Spleen (tissue), 11 donors: ENCODE measurements around the gene OGDH. TPM values are rescaled to one million over a fixed set of nuclear protein-coding genes. Genes with fewer than 3 reads are reported as not detected.
"Not testable (repeated sequence)": the region's sequence is repeated elsewhere in the genome, so short reads cannot be mapped to it uniquely, and the experiment has no call there.

Experiments used
- DNase-seq: peaks from one replicate; pipeline ENCODE4 v3.0.0-alpha.2; 2020
- H3K27ac ChIP-seq, 8 donors: fragments of 200-600 bp; sonication (generic) in 7 of 8; 1 replicate in 4 of 8; 2 replicates in 4 of 8; pipeline versions ENCODE4 v1.5.0 to v1.8.0; 2016 to 2021; ENCODE audit warnings: inconsistent platforms in 4 of 8, mild to moderate bottlenecking in 4 of 8, moderate library complexity in 1 of 8
- H3K27me3 ChIP-seq, 7 donors: fragments of 200-600 bp; sonication (generic) in 6 of 7; replicated peaks in 1 of 7; 1 replicate in 4 of 7; 2 replicates in 3 of 7; pipeline versions ENCODE4 v1.5.0 to v1.8.0; 2016 to 2021; ENCODE audit warnings: inconsistent platforms in 3 of 7, mild to moderate bottlenecking in 1 of 7
- H3K36me3 ChIP-seq, 6 donors: fragments of 200-600 bp; sonication (generic) in 5 of 6; 1 replicate in 4 of 6; 2 replicates in 2 of 6; pipeline versions ENCODE4 v1.5.0 to v1.8.0; 2016 to 2021; ENCODE audit warnings: inconsistent platforms in 2 of 6
- H3K4me1 ChIP-seq, 6 donors: fragments of 200-600 bp; sonication (generic) in 5 of 6; 1 replicate in 3 of 6; 2 replicates in 3 of 6; pipeline versions ENCODE4 v1.5.0 to v1.8.0; 2016 to 2021; ENCODE audit warnings: inconsistent platforms in 3 of 6
- H3K4me3 ChIP-seq, 8 donors: fragments of 200-600 bp; sonication (generic) in 7 of 8; 1 replicate in 4 of 8; 2 replicates in 4 of 8; pipeline versions ENCODE4 v1.5.0 to v1.8.0; 2016 to 2021; ENCODE audit warnings: inconsistent platforms in 4 of 8, mild to moderate bottlenecking in 4 of 8, moderate library complexity in 2 of 8
- H3K9me3 ChIP-seq, 8 donors: fragments of 200-600 bp; sonication (generic) in 7 of 8; 1 replicate in 4 of 8; 2 replicates in 4 of 8; pipeline versions ENCODE4 v1.5.0 to v1.8.0; 2016 to 2021; ENCODE audit warnings: inconsistent platforms in 4 of 8
- CTCF ChIP-seq, 11 experiments: fragments of 200-600 bp in 7 of 11; fragments of 450-650 bp in 4 of 11; sonication (generic) in 4 of 11; IDR thresholded peaks in 8 of 11; conservative IDR thresholded peaks in 3 of 11; 1 replicate in 7 of 11; 2 replicates in 4 of 11; pipeline versions ENCODE4 v1.4.0 to v1.8.0; 2016 to 2021; ENCODE audit warnings: antibody characterized with exemption in 11 of 11, inconsistent platforms in 4 of 11, mild to moderate bottlenecking in 1 of 11
- POLR2A ChIP-seq, 3 donors: fragments of 450-650 bp; IDR thresholded peaks; one replicate each; pipeline ENCODE4 v1.5.1; 2017; ENCODE audit warnings: antibody characterized with exemption in 3 of 3, mild to moderate bottlenecking in 1 of 3
- POLR2AphosphoS5 ChIP-seq, 3 donors: sonication (generic); formaldehyde crosslinking; IDR thresholded peaks; one replicate each; pipeline ENCODE4 v1.5.1; 2017; ENCODE audit warnings: antibody characterized with exemption in 3 of 3
- WGBS, 5 donors: extraction: QIAGEN DNeasy Blood & Tissue Kit in 3 of 5; methylation state at CpG; one replicate each; pipeline versions ENCODE4 v1.1.5 to v1.1.7; 2013 to 2018; 5-methylcytosine and 5-hydroxymethylcytosine counted together
- intact Hi-C: fragments of 100-400 bp; cut with DNase I; formaldehyde crosslinking; loops from one replicate; pipeline ENCODE4 v1.15.0; 2023; ENCODE audit warnings: low total_unique reads
- polyA plus RNA-seq, 3 donors: library from polyadenylated mRNA; stranded (reverse); fragments of 200-250 nt; gene quantifications; one replicate each; pipeline ENCODE4 v1.2.1, GENCODE V29; 2013
- total RNA-seq, 7 donors: library from RNA; depleted of rRNA in 3 of 7; stranded (reverse); fragments of >200 nt in 3 of 7; fragmentation: NEBNext Ultra II Directional in 4 of 7; extraction: Animal tissue kit (Norgen Biotek cat#: 25700) in 4 of 7; gene quantifications; one replicate each; pipeline versions ENCODE4 v1.1.0 to v1.2.1, GENCODE V29; 2016 to 2021
- donor health status: healthy with polysubstance abuse.
- donor health status: DM: no; HTN: no; CAD: no; lungs with moderate emphysema.
- donor health status: DM: no; HTN: no; CAD: no.
- donor health status: Bipolar disorder and iron deficiency.
- donor health status: healthy.
- donor health status: DM: no; HTN: no; CAD: no.
- donor health status: DM: yes; HTN: yes; CAD: no.

The OGDH gene
- total and polyA plus RNA-seq, 10 donors = 15.7 to 120 (median 86.4) TPM

GRCh38 chr7:44724276-44724675 is 117.8 kb downstream of the OGDH start:
- Histone ChIP-seq H3K4me3 (no peak overlapping the region), H3K9me3 (peaks cover 0 to 24% (median 18%) of the 10 kb centered on the region in 8 donors), H3K4me1 (peaks cover 0 to 15% (median 7%) of the 10 kb centered on the region in 6 donors), H3K27ac (no peak overlapping the region), H3K27me3 (no peaks in the 10 kb centered on the region), H3K36me3 (no peaks in the 10 kb centered on the region)
- TF ChIP-seq POLR2A (IDR thresholded peaks at IDR 0.05) = no peak
- no peak for TF ChIP-seq CTCF (IDR thresholded peaks at IDR 0.05 in 8 of 11, conservative IDR thresholded peaks at IDR 0.05 in 3 of 11)
- TF ChIP-seq POLR2AphosphoS5 (IDR thresholded peaks at IDR 0.05) = no peak
- intact Hi-C loops = no loop called here
- peak; percentile 20 for DNase-seq
- WGBS, 5 donors = 89 to 98% (median 95%) methylated on average over 4 of the region's 4 CpGs

GRCh38 chr7:44726250-44726649 is 119.8 kb downstream of the OGDH start:
- WGBS, 5 donors = 68 to 94% (median 78%) methylated on average over 7 of the region's 7 CpGs
- H3K4me3 ChIP-seq, H3K36me3 ChIP-seq, H3K9me3 ChIP-seq, H3K27ac ChIP-seq, H3K27me3 ChIP-seq, intact Hi-C loops: not testable (repeated sequence)
- peak; percentile 11 for DNase-seq
- H3K4me1 ChIP-seq = peaks cover 0 to 22% (median 9%) of the 10 kb centered on the region in 6 donors

- H3K27ac ChIP-seq = peak overlapping the region in 5 of 8 donors; percentile 7 to 47 (median 19)
Measured at GRCh38 chr7:44727158-44727936, 120.9 kb downstream of the OGDH start.

DNA sequence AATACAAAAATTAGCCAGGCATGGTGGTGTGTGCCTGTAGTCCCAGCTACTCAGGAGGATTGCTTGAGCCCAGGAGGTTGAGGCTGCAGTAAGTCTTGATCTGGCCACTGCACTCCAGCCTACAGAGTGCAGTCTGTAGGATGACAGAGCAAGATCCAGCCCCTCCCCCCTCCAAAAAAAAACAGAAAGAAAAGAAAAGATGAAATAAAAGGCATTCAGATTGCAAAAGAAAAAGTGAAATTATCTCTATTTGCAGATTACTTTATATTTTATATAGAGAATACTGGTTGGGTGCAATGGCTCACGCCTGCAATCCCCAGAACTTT is 121.5 kb downstream of the OGDH start:
- H3K36me3 ChIP-seq = no peaks in the 10 kb centered on the region
- no peak for DNase-seq
- peaks cover 0 to 22% (median 9%) of the 10 kb centered on the region in 6 donors for H3K4me1 ChIP-seq
- H3K27ac ChIP-seq = peak overlapping the region in 1 of 8 donors; percentile 47
- TF ChIP-seq POLR2AphosphoS5 (IDR thresholded peaks at IDR 0.05) (no peak), CTCF (IDR thresholded peaks at IDR 0.05 in 8 of 11, conservative IDR thresholded peaks at IDR 0.05 in 3 of 11) (no peak), POLR2A (IDR thresholded peaks at IDR 0.05) (no peak)
- no peaks in the 10 kb centered on the region for H3K27me3 ChIP-seq
- H3K9me3 ChIP-seq = no peaks in the 10 kb centered on the region
- 94 to 100% (median 97%) methylated on average over 1 of the region's 1 CpG for WGBS, 5 donors
- no peak overlapping the region for H3K4me3 ChIP-seq
- intact Hi-C loops = no loop called here

More at GRCh38 chr7:44727158-44727936, 120.9 kb downstream of the OGDH start:
- intact Hi-C loops = no loop called here
- Histone ChIP-seq H3K4me1 (peaks cover 0 to 22% (median 9%) of the 10 kb centered on the region in 6 donors), H3K4me3 (no peak overlapping the region), H3K36me3 (no peaks in the 10 kb centered on the region), H3K27me3 (no peaks in the 10 kb centered on the region), H3K9me3 (no peaks in the 10 kb centered on the region)
- no peak for TF ChIP-seq POLR2AphosphoS5 (IDR thresholded peaks at IDR 0.05)
- TF ChIP-seq CTCF (IDR thresholded peaks at IDR 0.05 in 8 of 11, conservative IDR thresholded peaks at IDR 0.05 in 3 of 11) = no peak
- no peak for TF ChIP-seq POLR2A (IDR thresholded peaks at IDR 0.05)
- peak; percentile 36 for DNase-seq
- 52 to 68% (median 61%) methylated on average over 6 of the region's 6 CpGs for WGBS, 5 donors
